Liver (tissue), 9 donors: Measurements from ENCODE around the gene TAOK2. TPM values are rescaled to one million over a fixed set of nuclear protein-coding genes. Genes with fewer than 3 reads are reported as not detected.
A peak's percentile ranks its signal among the peaks of the same experiment; 100 is the strongest.

Experiments
- DNase-seq: peaks from one replicate; pipeline ENCODE4 v3.0.0-alpha.2; 2017; ENCODE audit warnings: low spot score
- H3K27ac ChIP-seq, 2 donors: one replicate each; pipeline ENCODE4 v1.7.0; 2013; ENCODE audit warnings: inconsistent platforms in 2 of 2, low read length in 2 of 2, control low read depth in 1 of 2, low read depth in 1 of 2, mild to moderate bottlenecking in 1 of 2
- H3K27me3 ChIP-seq, 4 donors: one replicate each; pipeline versions ENCODE4 v1.6.1 to v1.7.0; 2013; ENCODE audit warnings: low read length in 3 of 4, inconsistent platforms in 1 of 4, mild to moderate bottlenecking in 1 of 4, moderate library complexity in 1 of 4; ENCODE audit not compliant: control insufficient read depth in 4 of 4, insufficient read depth in 4 of 4
- H3K36me3 ChIP-seq, 4 donors: one replicate each; pipeline versions ENCODE4 v1.6.1 to v1.7.0; 2013; ENCODE audit warnings: low read length in 3 of 4, mild to moderate bottlenecking in 3 of 4, low read depth in 1 of 4, moderate library complexity in 1 of 4; ENCODE audit not compliant: control insufficient read depth in 4 of 4, insufficient read depth in 3 of 4
- H3K4me1 ChIP-seq, 4 donors: one replicate each; pipeline versions ENCODE4 v1.6.1 to v1.7.0; 2013; ENCODE audit warnings: low read length in 3 of 4, mild to moderate bottlenecking in 3 of 4, moderate library complexity in 1 of 4; ENCODE audit not compliant: control insufficient read depth in 4 of 4, insufficient read depth in 4 of 4
- H3K4me3 ChIP-seq, 3 donors: one replicate each; pipeline versions ENCODE4 v1.6.1 to v1.7.0; 2013; ENCODE audit warnings: low read length in 3 of 3, control low read depth in 1 of 3, low read depth in 1 of 3, mild to moderate bottlenecking in 1 of 3
- H3K9ac ChIP-seq, 2 donors: one replicate each; pipeline ENCODE4 v1.7.0; 2013; ENCODE audit warnings: low read length in 2 of 2, mild to moderate bottlenecking in 2 of 2, moderate library complexity in 2 of 2, control low read depth in 1 of 2, low read depth in 1 of 2
- H3K9me3 ChIP-seq, 4 donors: one replicate each; pipeline versions ENCODE4 v1.6.1 to v1.7.0; 2013; ENCODE audit warnings: low read length in 3 of 4; ENCODE audit not compliant: control insufficient read depth in 4 of 4
- GABPA ChIP-seq, 2 donors: IDR thresholded peaks in 1 of 2; conservative IDR thresholded peaks in 1 of 2; 2 replicates each; pipeline ENCODE4 v1.6.1; 2016; ENCODE audit warnings: antibody characterized with exemption in 2 of 2, mild to moderate bottlenecking in 1 of 2, moderate library complexity in 1 of 2
- HNF4A ChIP-seq, 2 donors: conservative IDR thresholded peaks; 2 replicates each; pipeline ENCODE4 v1.6.1; 2016; ENCODE audit warnings: antibody characterized with exemption in 2 of 2, mild to moderate bottlenecking in 2 of 2
- MAX ChIP-seq: IDR thresholded peaks from 2 replicates; pipeline ENCODE4 v1.6.1; 2016; ENCODE audit warnings: antibody characterized with exemption
- NR2F2 ChIP-seq: IDR thresholded peaks from 2 replicates; pipeline ENCODE4 v1.6.1; 2016; ENCODE audit warnings: antibody characterized with exemption
- RAD21 ChIP-seq, 2 donors: IDR thresholded peaks; 2 replicates each; pipeline ENCODE4 v1.6.1; 2016; ENCODE audit warnings: antibody characterized with exemption in 2 of 2, mild to moderate bottlenecking in 2 of 2
- REST ChIP-seq: IDR thresholded peaks from 2 replicates; pipeline ENCODE4 v1.6.1; 2016; ENCODE audit warnings: antibody characterized with exemption, mild to moderate bottlenecking
- YY1 ChIP-seq: IDR thresholded peaks from 2 replicates; pipeline ENCODE4 v1.6.1; 2016; ENCODE audit warnings: antibody characterized with exemption, mild to moderate bottlenecking
- ZBTB33 ChIP-seq: IDR thresholded peaks from 2 replicates; pipeline ENCODE4 v1.6.1; 2016; ENCODE audit warnings: antibody characterized with exemption
- WGBS: extraction: QIAGEN DNeasy Blood & Tissue Kit; methylation state at CpG from one replicate; pipeline ENCODE4 v1.1.7; 2013; 5-methylcytosine and 5-hydroxymethylcytosine counted together
- polyA plus RNA-seq, 2 donors: library from polyadenylated mRNA; stranded (reverse) in 1 of 2; unstranded in 1 of 2; fragments of 200-250 nt in 1 of 2; fragments of >200 nt in 1 of 2; fragmentation: Nextera tagmentation in 1 of 2; extraction: Ambion mirVana in 1 of 2; gene quantifications; one replicate each; pipeline versions ENCODE4 v1.2.1 to v1.2.3, GENCODE V29; 2013 to 2015
- total RNA-seq, 2 donors: library from RNA; depleted of rRNA; stranded (reverse); fragments of >200 nt; gene quantifications; one replicate each; pipeline ENCODE4 v1.2.3, GENCODE V29; 2014
- donor health status: healthy.
- donor health status: healthy.
- donor health status: healthy.
- donor health status: healthy.
- donor health status: healthy.

TAOK2 gene
- total and polyA plus RNA-seq, 4 donors = 2.2 to 27.9 (median 16.0) TPM

GRCh38 chr16:29925781-29926710 lies 47.6 kb upstream of the TAOK2 start, which contains the start of gene KCTD13:
Gene KCTD13 (minus strand): TSS chr16:29926226. CDS start chr16:29926033, 193 bp downstream.
- DNase-seq = peak; percentile 97
- H3K9me3 ChIP-seq = no peaks in the 10 kb centered on the region
- H3K36me3 ChIP-seq = peaks cover under 1 to 12% (median 7%) of the 10 kb centered on the region in 4 donors
- WGBS = under 1% methylated on average over 89 of the region's 89 CpGs
- peak within 1 kb of the TSS; percentile 80 to 99 (median 96) for H3K4me3 ChIP-seq
- no peaks in the 10 kb centered on the region for H3K27me3 ChIP-seq
- TF ChIP-seq GABPA (IDR thresholded peaks at IDR 0.05 in 1 of 2, conservative IDR thresholded peaks at IDR 0.05 in 1 of 2) = peak in 1 of 2 donors; percentile 60
- peak in 1 of 2 donors; percentile 6 for TF ChIP-seq RAD21 (IDR thresholded peaks at IDR 0.05)
- peak; percentile 13 for TF ChIP-seq YY1
- TF ChIP-seq MAX = no peak
- TF ChIP-seq REST = peak; percentile 11
- no peak for TF ChIP-seq HNF4A (conservative IDR thresholded peaks at IDR 0.05)
- H3K4me1 ChIP-seq = peaks cover 7 to 19% (median 15%) of the 10 kb centered on the region in 4 donors
- H3K9ac ChIP-seq = peak within 1 kb of the TSS; percentile 36 to 68
- H3K27ac ChIP-seq = peak within 1 kb of the TSS; percentile 62 to 76

GRCh38 chr16:29926711-29927052 lies 47.0 kb upstream of the TAOK2 start:
- no peaks in the 10 kb centered on the region for H3K27me3 ChIP-seq
- WGBS = 3% methylated on average over 12 of the region's 12 CpGs
- peak; percentile 45 for DNase-seq
- peaks cover 7 to 19% (median 15%) of the 10 kb centered on the region in 4 donors for H3K4me1 ChIP-seq
- peak overlapping the region; percentile 62 to 76 for H3K27ac ChIP-seq
- H3K9me3 ChIP-seq = no peaks in the 10 kb centered on the region
- peak overlapping the region; percentile 80 to 99 (median 96) for H3K4me3 ChIP-seq
- H3K36me3 ChIP-seq = peaks cover 0 to 9% (median 3%) of the 10 kb centered on the region in 4 donors
- H3K9ac ChIP-seq = peak overlapping the region; percentile 29 to 34
- TF ChIP-seq GABPA (IDR thresholded peaks at IDR 0.05 in 1 of 2, conservative IDR thresholded peaks at IDR 0.05 in 1 of 2) (no peak), ZBTB33 (no peak), REST (no peak), NR2F2 (no peak)
